Measurements from ENCODE around the gene EPHA2.

- TF ChIP-seq CTCF (IDR thresholded peaks at IDR 0.05; ENCODE audit: extremely low read depth in 1 of 2, insufficient read depth in 1 of 2, low read depth in 1 of 2, low read length in 2 of 2) (no peak), POLR2A (IDR thresholded peaks at IDR 0.05; ENCODE audit: low read depth, low read length) (no peak), JUN (IDR thresholded peaks at IDR 0.05; ENCODE audit: borderline replicate concordance, insufficient read depth, insufficient read length, low read depth) (no peak), POLR2AphosphoS5 (IDR thresholded peaks at IDR 0.05; ENCODE audit: insufficient read depth, low read depth, low read length) (no peak), FOS (IDR thresholded peaks at IDR 0.05; ENCODE audit: borderline replicate concordance, insufficient read depth, low read length) (no peak)
Measured at GRCh38 chr1:16162163-16162822, 6.4 kb upstream of the EPHA2 start.

Measured in endothelial cell of umbilical vein (primary cell).